GM13976 (cell line): ENCODE data around the gene ARMH3.

Experiments used
- DNase-seq: peaks from one replicate; pipeline ENCODE4 v3.0.0; 2012; ENCODE audit warnings: low spot score
- CTCF ChIP-seq: IDR thresholded peaks from 2 replicates; pipeline ENCODE4 v1.5.1; 2012; ENCODE audit warnings: borderline replicate concordance, mild to moderate bottlenecking; ENCODE audit not compliant: insufficient read depth; ENCODE audit errors: extremely low read depth, missing control alignments, control extremely low read depth
- in situ Hi-C: fragments of 300-500 bp; cut with MboI; formaldehyde crosslinking; loops from one replicate; pipeline ENCODE4 v1.12.0; 2022; ENCODE audit warnings: low sequenced_read_pairs, mixed read lengths, inconsistent platforms; ENCODE audit not compliant: unreplicated experiment

Gene ARMH3

GRCh38 chr10:101851411-101852116 is 204.4 kb downstream of the ARMH3 start:
- no peak for TF ChIP-seq CTCF
- DNase-seq = no peak
- in situ Hi-C loops = no loop called here

GRCh38 chr10:101850749-101851148 is 205.2 kb downstream of the ARMH3 start:
- no peak for DNase-seq
- in situ Hi-C loops = no loop called here
- TF ChIP-seq CTCF = no peak

- TF ChIP-seq CTCF = no peak
- no peak for DNase-seq
- in situ Hi-C loops = no loop called here
Measured at GRCh38 chr10:101848894-101849351, 207.1 kb downstream of the ARMH3 start.

- in situ Hi-C loops = no loop called here
- DNase-seq = no peak
- TF ChIP-seq CTCF = no peak
Measured at GRCh38 chr10:101848408-101848807, 207.6 kb downstream of the ARMH3 start.

- no peak for TF ChIP-seq CTCF
- in situ Hi-C loops = no loop called here
- no peak for DNase-seq
Measured at GRCh38 chr10:101845893-101846292, 210.1 kb downstream of the ARMH3 start.

- TF ChIP-seq CTCF = peak; percentile 58
- DNase-seq = peak; percentile 89
- in situ Hi-C loops = no loop called here
Measured at GRCh38 chr10:101843032-101844021, 212.6 kb downstream of the ARMH3 start, which contains the start of gene KCNIP2. Gene KCNIP2 (minus strand): TSS chr10:101843800. CDS start chr10:101843568, 232 bp downstream.
